Upper lobe of left lung (tissue), 6 donors: Measurements from ENCODE around the gene EPB41L4B. TPM values are rescaled to one million over a fixed set of nuclear protein-coding genes. Genes with fewer than 3 reads are reported as not detected.

Experiments
- ATAC-seq, 2 donors: fragments of 200-7000 bp; cut with Tn5 transposase; one replicate each; pipeline ENCODE4 v1.9.1; 2022; ENCODE audit warnings: mild to moderate bottlenecking in 2 of 2, moderate library complexity in 2 of 2; ENCODE audit not compliant: low FRiP score in 2 of 2
- DNase-seq, 2 donors: peaks; one replicate each; pipeline ENCODE4 v3.0.0-alpha.2; 2019 to 2020
- H3K27ac ChIP-seq, 4 donors: fragments of 200-600 bp; sonication (generic); one replicate each; pipeline ENCODE4 v1.5.1; 2016 to 2019
- H3K27me3 ChIP-seq, 4 donors: fragments of 200-600 bp; sonication (generic); one replicate each; pipeline ENCODE4 v1.5.1; 2017 to 2019
- H3K36me3 ChIP-seq, 4 donors: fragments of 200-600 bp; sonication (generic); one replicate each; pipeline ENCODE4 v1.5.1; 2016 to 2019
- H3K4me1 ChIP-seq, 4 donors: fragments of 200-600 bp; sonication (generic); one replicate each; pipeline ENCODE4 v1.5.1; 2018 to 2019
- H3K4me3 ChIP-seq, 4 donors: fragments of 200-600 bp; sonication (generic); one replicate each; pipeline ENCODE4 v1.5.1; 2017 to 2019; ENCODE audit warnings: mild to moderate bottlenecking in 2 of 4, moderate library complexity in 1 of 4
- H3K9me3 ChIP-seq, 4 donors: fragments of 200-600 bp; sonication (generic); one replicate each; pipeline ENCODE4 v1.5.1; 2018 to 2019
- CTCF ChIP-seq, 6 experiments: fragments of 450-650 bp in 4 of 6; fragments of 200-600 bp in 2 of 6; sonication (generic) in 2 of 6; IDR thresholded peaks; one replicate each; pipeline ENCODE4 v1.5.1; 2016 to 2019; ENCODE audit warnings: antibody characterized with exemption in 6 of 6
- EP300 ChIP-seq, 4 donors: sonication (generic); formaldehyde crosslinking; IDR thresholded peaks; one replicate each; pipeline ENCODE4 v1.5.1; 2017; ENCODE audit warnings: antibody characterized with exemption in 4 of 4, control low read depth in 2 of 4
- POLR2A ChIP-seq, 4 donors: fragments of 450-650 bp; IDR thresholded peaks; one replicate each; pipeline ENCODE4 v1.5.1; 2016 to 2017; ENCODE audit warnings: antibody characterized with exemption in 4 of 4, mild to moderate bottlenecking in 2 of 4
- POLR2AphosphoS5 ChIP-seq, 2 donors: sonication (generic); formaldehyde crosslinking; IDR thresholded peaks; one replicate each; pipeline ENCODE4 v1.5.1; 2017; ENCODE audit warnings: antibody characterized with exemption in 2 of 2
- WGBS, 2 donors: methylation state at CpG; one replicate each; pipeline ENCODE4 v1.1.5; 2017 to 2018; 5-methylcytosine and 5-hydroxymethylcytosine counted together
- total RNA-seq, 6 donors: library from RNA; depleted of rRNA in 4 of 6; stranded (reverse); fragments of >200 nt in 4 of 6; gene quantifications; one replicate each; pipeline versions ENCODE4 v1.1.0 to v1.2.1, GENCODE V29; 2016 to 2021
- donor health status: DM: no; HTN: no; CAD: no; lungs with moderate emphysema.
- donor health status: DM: no; HTN: yes; CAD: no; lungs with severe emphysema.

Gene EPB41L4B
- total RNA-seq, 6 donors from 2014 or later: 8.3 to 28.0 (median 10.9) TPM

- Histone ChIP-seq H3K27ac (no peak overlapping the region), H3K9me3 (no peaks in the 10 kb centered on the region), H3K27me3 (no peaks in the 10 kb centered on the region), H3K4me1 (no peaks in the 10 kb centered on the region), H3K4me3 (no peak overlapping the region), H3K36me3 (no peaks in the 10 kb centered on the region)
- ATAC-seq (no peak), DNase-seq (no peak)
- 92 to 94% methylated on average over 5 of the region's 5 CpGs for WGBS, 2 donors
- TF ChIP-seq POLR2AphosphoS5 (IDR thresholded peaks at IDR 0.05): no peak
- no peak for TF ChIP-seq EP300 (IDR thresholded peaks at IDR 0.05)
- TF ChIP-seq CTCF (IDR thresholded peaks at IDR 0.05): no peak
- no peak for TF ChIP-seq POLR2A (IDR thresholded peaks at IDR 0.05)
Measured at GRCh38 chr9:109141375-109141774, 179.5 kb downstream of the EPB41L4B start.

DNA sequence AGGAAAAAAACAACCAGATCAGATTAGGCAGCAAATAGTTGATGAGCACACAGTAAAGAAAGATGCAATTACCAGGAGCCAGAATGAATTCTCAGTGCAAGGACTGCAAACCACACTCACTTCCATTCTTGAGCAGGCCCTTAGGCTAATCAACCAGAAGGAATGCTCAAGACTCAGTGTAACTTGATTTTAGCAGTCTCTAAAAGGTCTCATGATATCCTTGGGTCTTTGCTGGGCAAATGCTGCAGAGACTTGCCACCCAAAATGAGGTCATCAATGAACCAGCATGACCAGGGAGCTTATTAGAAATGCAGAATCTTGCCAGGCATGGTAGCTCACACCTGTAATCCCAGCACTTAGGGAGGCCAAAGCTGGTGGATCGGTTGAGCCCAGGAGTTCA is 181.0 kb downstream of the EPB41L4B start:
- H3K27ac ChIP-seq: no peak overlapping the region
- no peak for DNase-seq
- H3K9me3 ChIP-seq: no peaks in the 10 kb centered on the region
- WGBS, 2 donors: 83% methylated on average over 1 of the region's 1 CpG; no CpG with 5 or more reads in 1 of the 2 donors
- ATAC-seq: no peak
- H3K36me3 ChIP-seq: no peaks in the 10 kb centered on the region
- no peaks in the 10 kb centered on the region for H3K27me3 ChIP-seq
- no peak overlapping the region for H3K4me3 ChIP-seq
- TF ChIP-seq POLR2AphosphoS5 (IDR thresholded peaks at IDR 0.05): no peak
- no peak for TF ChIP-seq EP300 (IDR thresholded peaks at IDR 0.05)
- no peak for TF ChIP-seq POLR2A (IDR thresholded peaks at IDR 0.05)
- TF ChIP-seq CTCF (IDR thresholded peaks at IDR 0.05): no peak
- H3K4me1 ChIP-seq: no peaks in the 10 kb centered on the region

GRCh38 chr9:109138421-109138820 is 182.4 kb downstream of the EPB41L4B start:
- WGBS, 2 donors: 93 to 95% methylated on average over 2 of the region's 2 CpGs
- Histone ChIP-seq H3K4me1 (no peaks in the 10 kb centered on the region), H3K9me3 (no peaks in the 10 kb centered on the region), H3K4me3 (no peak overlapping the region), H3K36me3 (no peaks in the 10 kb centered on the region), H3K27ac (no peak overlapping the region), H3K27me3 (no peaks in the 10 kb centered on the region)
- ATAC-seq: no peak
- TF ChIP-seq POLR2A (IDR thresholded peaks at IDR 0.05) (no peak), CTCF (IDR thresholded peaks at IDR 0.05) (no peak), EP300 (IDR thresholded peaks at IDR 0.05) (no peak), POLR2AphosphoS5 (IDR thresholded peaks at IDR 0.05) (no peak)
- no peak for DNase-seq

- H3K27me3 ChIP-seq: no peaks in the 10 kb centered on the region
- WGBS, 2 donors: 81 to 91% methylated on average over 1 of the region's 1 CpG
- DNase-seq (no peak), ATAC-seq (no peak)
- H3K9me3 ChIP-seq: no peaks in the 10 kb centered on the region
- H3K36me3 ChIP-seq: no peaks in the 10 kb centered on the region
- no peak overlapping the region for H3K4me3 ChIP-seq
- H3K4me1 ChIP-seq: peaks cover 0 to 5% (median 4%) of the 10 kb centered on the region in 4 donors
- no peak overlapping the region for H3K27ac ChIP-seq
- TF ChIP-seq POLR2AphosphoS5 (IDR thresholded peaks at IDR 0.05) (no peak), POLR2A (IDR thresholded peaks at IDR 0.05) (no peak), EP300 (IDR thresholded peaks at IDR 0.05) (no peak), CTCF (IDR thresholded peaks at IDR 0.05) (no peak)
Measured at GRCh38 chr9:109134167-109134578, 186.7 kb downstream of the EPB41L4B start.

DNA sequence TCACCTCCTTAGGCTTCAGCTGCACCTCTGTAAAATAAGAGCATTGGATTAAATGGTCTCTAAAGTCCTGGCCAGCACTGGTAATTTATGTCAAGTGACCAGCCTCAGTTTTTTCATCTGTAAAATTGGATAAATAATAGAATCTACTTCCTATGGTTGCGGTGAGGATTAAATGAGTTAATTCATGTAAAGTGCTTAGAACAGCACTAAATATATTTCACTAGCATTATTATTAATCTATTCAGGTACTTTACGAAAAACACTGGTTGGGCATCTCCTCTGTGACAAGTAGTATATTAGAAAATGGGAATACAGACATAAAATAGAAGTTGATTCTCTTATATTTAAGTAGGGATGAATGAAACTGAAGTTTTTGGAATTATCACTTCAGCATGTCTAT is 187.3 kb downstream of the EPB41L4B start:
- Histone ChIP-seq H3K9me3 (no peaks in the 10 kb centered on the region), H3K27ac (no peak overlapping the region), H3K4me3 (no peak overlapping the region), H3K4me1 (peaks cover 0 to 5% (median 4%) of the 10 kb centered on the region in 4 donors), H3K36me3 (no peaks in the 10 kb centered on the region), H3K27me3 (no peaks in the 10 kb centered on the region)
- 92 to 95% methylated on average over 2 of the region's 2 CpGs for WGBS, 2 donors
- DNase-seq: no peak
- ATAC-seq: no peak
- TF ChIP-seq CTCF (IDR thresholded peaks at IDR 0.05) (no peak), POLR2AphosphoS5 (IDR thresholded peaks at IDR 0.05) (no peak), EP300 (IDR thresholded peaks at IDR 0.05) (no peak), POLR2A (IDR thresholded peaks at IDR 0.05) (no peak)
